ENCODE results near the gene DIS3L. TPM values are rescaled to one million over a fixed set of nuclear protein-coding genes. Genes with fewer than 3 reads are reported as not detected.
"Not testable (repeated sequence)": the region's sequence is repeated elsewhere in the genome, so short reads cannot be mapped to it uniquely, and the experiment has no call there.

DIS3L gene
- total RNA-seq, 3 donors from 2014 or later, result 15.5 to 31.9 (median 23.9) TPM

DNA sequence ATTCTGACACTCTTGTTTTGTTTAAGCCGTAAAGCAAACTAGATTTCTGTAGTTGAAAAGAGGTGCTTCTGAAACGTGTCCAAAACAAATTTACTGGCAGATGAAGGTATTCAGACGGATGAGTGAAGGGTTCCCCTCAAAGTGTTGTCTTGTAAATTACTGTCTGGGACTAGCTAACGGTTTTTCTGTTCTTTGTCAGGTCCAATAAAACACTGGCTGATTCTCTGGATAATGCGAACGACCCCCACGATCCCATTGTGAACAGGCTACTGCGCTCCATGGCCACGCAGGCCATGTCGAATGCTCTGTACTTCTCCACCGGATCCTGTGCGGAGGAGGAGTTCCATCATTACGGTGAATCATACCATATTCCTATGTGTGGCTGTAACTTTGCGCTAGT lies 35.4 kb downstream of the DIS3L start:
- intact Hi-C loops (cut with DNase I, micrococcal nuclease), result no loop called here

DNA sequence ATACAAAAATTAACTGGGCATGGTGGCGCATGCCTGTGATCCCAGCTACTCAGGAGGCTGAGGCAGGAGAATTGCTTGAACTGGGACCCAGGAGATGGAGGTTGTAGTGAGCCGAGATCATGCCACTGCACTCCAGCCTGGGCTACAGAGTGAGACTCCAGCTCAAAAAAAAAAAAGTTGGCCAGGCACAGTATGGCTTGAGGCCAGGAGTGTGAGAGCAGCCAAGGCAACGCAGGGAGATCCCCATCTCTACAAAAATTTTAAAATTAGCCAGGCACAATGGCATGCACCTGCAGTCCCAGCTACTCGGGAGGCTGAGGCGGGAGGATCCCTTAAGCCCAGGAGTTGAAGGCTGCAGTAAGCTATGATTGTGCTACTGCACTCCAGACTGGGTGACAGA lies 55.2 kb downstream of the DIS3L start:
- H3K9me3 ChIP-seq; DNase-seq; ATAC-seq; intact Hi-C loops (cut with DNase I, micrococcal nuclease); H3K4me3 ChIP-seq; H3K4me1 ChIP-seq (ENCODE audit: low read depth); H3K36me3 ChIP-seq (ENCODE audit: low read depth): not testable (repeated sequence)

More for the DNA sequence above, 35.4 kb downstream of the DIS3L start:
- Histone ChIP-seq H3K4me3 (no peak overlapping the region), H3K4me1 (ENCODE audit: low read depth) (no peaks in the 10 kb centered on the region), H3K9me3 (no peaks in the 10 kb centered on the region), H3K36me3 (ENCODE audit: low read depth) (peaks cover 4% of the 10 kb centered on the region)
- no peak for DNase-seq
- no peak for ATAC-seq
- TF ChIP-seq, protein P1, sequence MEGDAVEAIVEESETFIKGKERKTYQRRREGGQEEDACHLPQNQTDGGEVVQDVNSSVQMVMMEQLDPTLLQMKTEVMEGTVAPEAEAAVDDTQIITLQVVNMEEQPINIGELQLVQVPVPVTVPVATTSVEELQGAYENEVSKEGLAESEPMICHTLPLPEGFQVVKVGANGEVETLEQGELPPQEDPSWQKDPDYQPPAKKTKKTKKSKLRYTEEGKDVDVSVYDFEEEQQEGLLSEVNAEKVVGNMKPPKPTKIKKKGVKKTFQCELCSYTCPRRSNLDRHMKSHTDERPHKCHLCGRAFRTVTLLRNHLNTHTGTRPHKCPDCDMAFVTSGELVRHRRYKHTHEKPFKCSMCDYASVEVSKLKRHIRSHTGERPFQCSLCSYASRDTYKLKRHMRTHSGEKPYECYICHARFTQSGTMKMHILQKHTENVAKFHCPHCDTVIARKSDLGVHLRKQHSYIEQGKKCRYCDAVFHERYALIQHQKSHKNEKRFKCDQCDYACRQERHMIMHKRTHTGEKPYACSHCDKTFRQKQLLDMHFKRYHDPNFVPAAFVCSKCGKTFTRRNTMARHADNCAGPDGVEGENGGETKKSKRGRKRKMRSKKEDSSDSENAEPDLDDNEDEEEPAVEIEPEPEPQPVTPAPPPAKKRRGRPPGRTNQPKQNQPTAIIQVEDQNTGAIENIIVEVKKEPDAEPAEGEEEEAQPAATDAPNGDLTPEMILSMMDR (IDR thresholded peaks at IDR 0.05), result no peak

DNA sequence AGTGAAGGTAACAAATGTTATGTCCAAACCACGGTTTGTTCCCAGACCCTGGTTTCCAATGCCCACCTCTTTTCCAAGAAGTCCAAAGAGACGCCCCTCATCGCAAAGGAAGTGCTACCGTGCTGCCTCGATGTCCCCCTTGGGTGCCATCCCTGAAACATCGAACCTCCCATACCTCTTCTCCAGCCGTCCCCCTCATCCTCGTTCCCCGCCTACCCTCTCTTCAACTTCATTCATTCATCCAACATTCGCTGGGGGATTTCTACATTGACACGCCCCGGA lies 62.6 kb downstream of the DIS3L start:
- Histone ChIP-seq H3K9me3 (no peaks in the 10 kb centered on the region), H3K4me3 (peak overlapping the region; percentile 20), H3K36me3 (ENCODE audit: low read depth) (no peaks in the 10 kb centered on the region), H3K4me1 (ENCODE audit: low read depth) (no peaks in the 10 kb centered on the region)
- DNase-seq, result no peak
- intact Hi-C loops (cut with DNase I, micrococcal nuclease), result no loop called here
- TF ChIP-seq, protein P1 (IDR thresholded peaks at IDR 0.05), result no peak
- no peak for ATAC-seq

DNA sequence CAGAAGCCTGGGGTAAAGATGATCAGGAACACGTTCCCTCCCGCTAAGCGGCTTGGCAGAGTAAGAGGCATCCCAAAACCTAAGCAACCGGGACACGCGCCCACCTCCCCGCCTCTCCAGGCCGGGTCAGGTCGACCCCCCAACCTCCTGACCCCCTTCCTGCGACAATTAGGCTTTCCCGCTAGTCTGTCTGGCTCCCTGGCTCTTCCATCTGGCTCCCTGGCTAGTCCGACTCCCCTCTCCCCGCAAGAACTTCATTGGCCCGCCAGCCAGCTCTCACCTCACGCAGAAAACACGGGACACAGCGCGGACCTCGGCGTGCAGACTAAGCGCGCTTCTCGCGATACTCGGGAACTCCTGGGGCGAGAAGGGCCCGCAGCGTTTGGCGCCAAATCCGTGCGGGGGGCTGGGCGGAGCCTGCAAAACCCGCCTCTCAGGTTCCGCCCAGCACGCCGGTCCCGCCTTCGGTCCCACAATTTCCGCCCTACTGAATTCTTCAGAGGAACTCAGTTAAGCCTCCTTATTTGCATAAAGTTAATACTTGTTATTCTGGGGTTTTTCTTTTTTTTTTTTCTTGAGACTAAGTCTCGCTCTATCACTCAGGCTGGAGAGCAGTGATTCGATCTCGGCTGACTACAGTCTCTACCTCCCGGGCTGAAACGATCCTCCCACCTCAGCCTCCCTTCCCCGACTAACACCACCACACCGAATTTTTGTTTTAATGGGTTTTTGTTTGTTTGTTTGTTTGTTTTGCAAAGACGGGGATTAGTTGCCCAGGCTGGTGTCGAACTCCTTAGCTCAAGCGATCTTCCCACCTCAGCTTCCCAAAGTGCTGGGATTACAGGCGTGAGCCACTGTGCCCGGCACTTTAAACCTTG lies 63.2 kb downstream of the DIS3L start, which contains the start of gene TIPIN:
TIPIN (minus strand) TSS at position 327 of the 878 bp plus-strand sequence. CDS start 3,738 bp downstream, outside the sequence.
- Histone ChIP-seq H3K4me3 (peak within 1 kb of the TSS; percentile 20), H3K4me1 (ENCODE audit: low read depth) (no peaks in the 10 kb centered on the region), H3K36me3 (ENCODE audit: low read depth) (no peaks in the 10 kb centered on the region), H3K9me3 (no peaks in the 10 kb centered on the region)
- peak; percentile 98 for DNase-seq
- TF ChIP-seq, protein P1 (IDR thresholded peaks at IDR 0.05), result no peak
- ATAC-seq, result peak; percentile 97
- intact Hi-C loops (cut with DNase I, micrococcal nuclease), result no loop called here

DNA sequence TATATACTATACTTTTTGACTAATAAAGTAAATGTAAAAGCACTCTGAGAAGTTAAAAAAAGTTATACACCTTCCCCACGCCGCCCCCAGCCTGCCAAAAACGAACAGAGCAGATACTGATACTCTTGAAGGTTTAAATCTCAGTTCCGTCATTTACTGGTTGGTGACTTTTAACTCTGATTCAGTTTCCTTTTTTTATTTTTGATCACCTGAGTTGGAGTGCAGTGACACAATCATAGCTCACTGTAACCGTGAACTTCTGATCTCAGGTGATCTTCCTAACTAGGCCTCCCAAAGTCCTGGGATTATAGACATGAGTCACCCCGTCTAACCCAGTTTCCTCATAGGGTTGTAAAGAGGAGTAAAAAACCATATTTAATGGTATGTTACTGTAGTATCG lies 66.4 kb downstream of the DIS3L start:
- no peaks in the 10 kb centered on the region for H3K9me3 ChIP-seq
- no peaks in the 10 kb centered on the region for H3K36me3 ChIP-seq (ENCODE audit: low read depth)
- H3K4me1 ChIP-seq (ENCODE audit: low read depth), result no peaks in the 10 kb centered on the region
- no peak overlapping the region for H3K4me3 ChIP-seq
- ATAC-seq (peak; percentile 85), DNase-seq (peak in 1 of 3 donors; percentile 23)
- intact Hi-C loops (cut with DNase I, micrococcal nuclease), result no loop called here
- TF ChIP-seq, protein P1 (IDR thresholded peaks at IDR 0.05), result no peak

DNA sequence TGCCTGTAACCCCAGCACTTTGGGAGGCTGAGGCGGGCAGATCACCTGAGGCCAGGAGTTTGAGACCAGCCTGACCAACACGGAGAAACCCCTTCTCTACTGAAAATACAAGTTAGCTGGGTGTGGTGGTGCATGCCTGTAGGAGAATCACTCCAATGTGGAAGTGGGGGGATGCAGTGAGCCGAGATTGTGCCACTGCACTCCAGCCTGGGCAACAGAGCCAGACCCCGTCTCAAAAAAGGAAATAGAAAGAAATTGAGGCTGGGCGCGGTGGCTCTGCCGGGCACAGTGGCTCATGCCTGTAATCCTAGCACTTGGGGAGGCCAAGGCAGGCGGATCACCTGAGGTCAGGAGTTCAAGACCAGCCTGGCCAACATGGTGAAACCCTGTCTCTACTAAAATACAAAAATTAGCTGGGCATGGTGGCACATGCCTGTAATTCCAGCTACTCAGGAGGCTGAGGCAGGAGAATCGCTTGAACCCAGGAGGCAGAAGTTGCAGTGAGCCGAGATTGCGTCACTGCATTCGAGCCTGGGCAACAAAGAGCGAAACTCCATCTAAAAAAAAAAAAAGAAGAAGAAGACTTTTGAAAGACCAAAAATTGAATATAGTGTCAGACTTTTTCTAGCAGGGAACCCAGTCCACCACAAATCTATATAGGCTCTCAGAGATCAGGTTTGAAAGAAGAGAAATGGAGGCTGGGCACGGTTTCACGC lies 68.5 kb downstream of the DIS3L start:
- H3K36me3 ChIP-seq (ENCODE audit: low read depth); H3K4me3 ChIP-seq; ATAC-seq; DNase-seq; H3K9me3 ChIP-seq; intact Hi-C loops (cut with DNase I, micrococcal nuclease); H3K4me1 ChIP-seq (ENCODE audit: low read depth): not testable (repeated sequence)

All from mucosa of descending colon (tissue), 3 donors.